Measurements from ENCODE around the gene DENND1B.
A peak's percentile ranks its signal among the peaks of the same experiment; 100 is the strongest.

The DENND1B gene

GRCh38 chr1:197811769-197812168 is 36.5 kb upstream of the DENND1B start:
- TF ChIP-seq CTCF (conservative IDR thresholded peaks at IDR 0.05; ENCODE audit: low read length) (no peak), EZH2phosphoT487 (IDR thresholded peaks at IDR 0.05; ENCODE audit: borderline replicate concordance) (no peak)
- Histone ChIP-seq H3K36me3 (ENCODE audit: insufficient read depth, low read length) (no peaks in the 10 kb centered on the region), H4K20me1 (ENCODE audit: insufficient read depth, low read length, poor library complexity, severe bottlenecking) (no peaks in the 10 kb centered on the region), H3K79me2 (ENCODE audit: insufficient read depth, low read length) (no peaks in the 10 kb centered on the region), H3K27me3 (ENCODE audit: insufficient read depth, low read length, poor library complexity, severe bottlenecking) (no peaks in the 10 kb centered on the region), H3K4me2 (ENCODE audit: low read depth, low read length, poor library complexity, severe bottlenecking) (no peak overlapping the region), H3K4me1 (ENCODE audit: insufficient read depth, low read length, poor library complexity, severe bottlenecking) (peaks cover 9% of the 10 kb centered on the region), H3K4me3 (ENCODE audit: low read length, poor library complexity, severe bottlenecking) (no peak overlapping the region), H3F3A (ENCODE audit: low read depth) (no peaks in the 10 kb centered on the region), H3K9me2 (replicated peaks; ENCODE audit: low read depth, low read length) (no peaks in the 10 kb centered on the region), H2AFZ (ENCODE audit: low read length) (no peak overlapping the region), H3K9ac (ENCODE audit: low read depth, low read length, poor library complexity, severe bottlenecking) (no peak overlapping the region), H3K9me3 (ENCODE audit: insufficient read depth, low read depth, low read length) (no peaks in the 10 kb centered on the region)

GRCh38 chr1:197810812-197811211 is 35.5 kb upstream of the DENND1B start:
- Histone ChIP-seq H3F3A (ENCODE audit: low read depth) (peaks cover 4% of the 10 kb centered on the region; the same call in 1 of the 2 replicates), H3K9me2 (replicated peaks; ENCODE audit: low read depth, low read length) (no peaks in the 10 kb centered on the region), H3K9ac (ENCODE audit: low read depth, low read length, poor library complexity, severe bottlenecking) (no peak overlapping the region), H3K9me3 (ENCODE audit: insufficient read depth, low read depth, low read length) (no peaks in the 10 kb centered on the region), H3K4me3 (ENCODE audit: low read length, poor library complexity, severe bottlenecking) (no peak overlapping the region), H4K20me1 (ENCODE audit: insufficient read depth, low read length, poor library complexity, severe bottlenecking) (no peaks in the 10 kb centered on the region), H3K4me2 (ENCODE audit: low read depth, low read length, poor library complexity, severe bottlenecking) (no peak overlapping the region), H3K36me3 (ENCODE audit: insufficient read depth, low read length) (no peaks in the 10 kb centered on the region), H3K79me2 (ENCODE audit: insufficient read depth, low read length) (no peaks in the 10 kb centered on the region), H2AFZ (ENCODE audit: low read length) (no peak overlapping the region), H3K4me1 (ENCODE audit: insufficient read depth, low read length, poor library complexity, severe bottlenecking) (peaks cover 12% of the 10 kb centered on the region), H3K27me3 (ENCODE audit: insufficient read depth, low read length, poor library complexity, severe bottlenecking) (no peaks in the 10 kb centered on the region)
- TF ChIP-seq EZH2phosphoT487 (IDR thresholded peaks at IDR 0.05; ENCODE audit: borderline replicate concordance): no peak
- no peak for TF ChIP-seq CTCF (conservative IDR thresholded peaks at IDR 0.05; ENCODE audit: low read length)

GRCh38 chr1:197808880-197809279 is 33.6 kb upstream of the DENND1B start:
- Histone ChIP-seq H3K27me3 (ENCODE audit: insufficient read depth, low read length, poor library complexity, severe bottlenecking) (no peaks in the 10 kb centered on the region), H3K4me3 (ENCODE audit: low read length, poor library complexity, severe bottlenecking) (no peak overlapping the region), H3K9ac (ENCODE audit: low read depth, low read length, poor library complexity, severe bottlenecking) (no peak overlapping the region), H3F3A (ENCODE audit: low read depth) (peaks cover 4% of the 10 kb centered on the region; the same call in 1 of the 2 replicates), H2AFZ (ENCODE audit: low read length) (0 out of 2 replicates have a peak overlapping the region, but pooled peaks have one; percentile 23), H3K79me2 (ENCODE audit: insufficient read depth, low read length) (no peaks in the 10 kb centered on the region), H4K20me1 (ENCODE audit: insufficient read depth, low read length, poor library complexity, severe bottlenecking) (no peaks in the 10 kb centered on the region), H3K4me1 (ENCODE audit: insufficient read depth, low read length, poor library complexity, severe bottlenecking) (peaks cover 12% of the 10 kb centered on the region), H3K9me3 (ENCODE audit: insufficient read depth, low read depth, low read length) (no peaks in the 10 kb centered on the region), H3K36me3 (ENCODE audit: insufficient read depth, low read length) (no peaks in the 10 kb centered on the region), H3K4me2 (ENCODE audit: low read depth, low read length, poor library complexity, severe bottlenecking) (no peak overlapping the region), H3K9me2 (replicated peaks; ENCODE audit: low read depth, low read length) (no peaks in the 10 kb centered on the region)
- no peak for TF ChIP-seq CTCF (conservative IDR thresholded peaks at IDR 0.05; ENCODE audit: low read length)
- TF ChIP-seq EZH2phosphoT487 (IDR thresholded peaks at IDR 0.05; ENCODE audit: borderline replicate concordance): no peak
